Activated T-cell treated with anti-CD3 and anti-CD28 coated beads for 4 hours (primary cell): ENCODE measurements around the gene INPP5E.

ENCODE experiments used
- DNase-seq: peaks from one replicate; pipeline ENCODE4 v3.0.0-alpha.2; 2020

The INPP5E gene

DNA sequence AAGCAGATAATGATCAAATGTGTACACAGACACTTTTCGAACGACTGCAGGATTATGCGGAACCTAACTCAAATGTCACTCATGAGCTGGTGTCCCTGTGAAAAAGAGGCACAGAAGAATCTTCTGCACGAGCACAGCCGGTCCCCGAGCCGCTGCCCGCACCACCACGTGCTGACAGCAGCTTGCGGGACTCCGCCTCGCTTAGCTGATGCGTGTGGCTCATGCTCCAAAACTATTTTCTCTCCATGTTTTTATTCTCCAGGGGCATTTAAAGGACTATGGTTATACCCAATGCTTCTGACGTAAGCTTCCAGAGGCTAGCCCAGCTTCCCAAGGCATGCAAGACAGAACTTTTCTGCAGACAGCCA, 33.7 kb upstream of the INPP5E start:
- DNase-seq: no peak

DNA sequence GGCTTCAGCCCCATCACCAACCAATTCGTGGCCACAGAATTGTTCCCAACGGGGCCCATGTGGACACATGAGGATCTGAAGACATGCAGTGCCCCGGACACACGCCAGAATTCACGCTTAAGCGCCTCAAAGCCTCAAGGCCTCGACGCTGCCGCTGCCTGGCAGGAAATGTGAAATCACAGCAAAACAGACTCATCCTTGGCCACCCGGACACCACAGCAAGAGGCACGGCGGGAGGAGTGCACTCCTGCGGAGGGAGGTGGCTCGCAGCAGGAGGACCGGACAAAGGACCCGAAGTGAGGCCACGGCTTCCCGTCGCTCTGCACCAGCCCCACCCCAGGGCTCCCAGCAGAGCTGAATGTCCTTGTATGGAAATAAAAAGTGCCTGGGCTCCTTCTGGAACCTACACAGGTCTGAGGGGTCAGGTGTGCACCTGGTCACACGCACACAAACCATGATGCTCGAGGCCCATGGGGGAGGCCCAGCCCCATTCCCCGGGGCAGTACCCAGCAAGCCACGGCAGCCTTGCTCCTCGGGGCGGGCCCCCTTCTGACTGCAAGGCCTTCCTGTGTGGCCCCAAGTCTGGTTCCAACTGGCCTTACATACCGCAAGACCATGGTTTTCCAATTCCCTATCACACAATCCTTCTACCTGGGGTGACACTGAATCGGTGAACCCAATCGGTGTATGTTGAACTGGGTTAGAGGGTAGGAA, 33.2 kb upstream of the INPP5E start:
- no peak for DNase-seq

DNA sequence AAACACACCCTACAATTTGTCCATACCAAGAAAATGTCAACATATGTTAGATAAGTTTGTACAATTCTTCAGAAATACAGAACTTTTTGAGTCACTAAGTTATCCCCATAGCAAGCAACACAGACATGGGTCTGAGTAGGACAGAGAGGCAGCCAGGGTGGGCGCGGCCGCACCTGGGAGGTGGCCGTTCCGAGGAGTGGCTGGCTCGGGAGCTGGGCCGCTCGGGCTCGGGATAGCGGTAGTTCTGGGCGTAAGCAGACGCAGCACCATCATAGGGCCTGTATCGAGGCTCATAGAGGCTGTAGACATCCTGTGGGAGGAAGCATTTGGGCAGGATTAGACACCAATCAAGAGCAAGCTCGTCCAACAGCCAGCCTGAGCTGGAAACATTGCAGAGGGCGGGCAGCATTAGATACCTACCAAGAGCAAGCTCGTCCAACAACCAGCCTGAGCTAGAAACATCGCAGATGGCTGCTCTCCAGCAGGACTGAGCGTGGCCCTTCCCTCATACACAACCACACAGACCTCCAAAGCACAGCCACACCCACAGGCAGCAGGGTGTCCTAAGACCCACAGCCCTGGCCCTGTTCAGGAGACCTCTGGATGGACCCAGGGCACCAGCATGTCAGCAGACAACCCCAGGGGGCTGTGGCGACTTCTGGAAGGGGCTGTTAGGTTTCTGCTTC, 32.3 kb upstream of the INPP5E start:
- no peak for DNase-seq

DNA sequence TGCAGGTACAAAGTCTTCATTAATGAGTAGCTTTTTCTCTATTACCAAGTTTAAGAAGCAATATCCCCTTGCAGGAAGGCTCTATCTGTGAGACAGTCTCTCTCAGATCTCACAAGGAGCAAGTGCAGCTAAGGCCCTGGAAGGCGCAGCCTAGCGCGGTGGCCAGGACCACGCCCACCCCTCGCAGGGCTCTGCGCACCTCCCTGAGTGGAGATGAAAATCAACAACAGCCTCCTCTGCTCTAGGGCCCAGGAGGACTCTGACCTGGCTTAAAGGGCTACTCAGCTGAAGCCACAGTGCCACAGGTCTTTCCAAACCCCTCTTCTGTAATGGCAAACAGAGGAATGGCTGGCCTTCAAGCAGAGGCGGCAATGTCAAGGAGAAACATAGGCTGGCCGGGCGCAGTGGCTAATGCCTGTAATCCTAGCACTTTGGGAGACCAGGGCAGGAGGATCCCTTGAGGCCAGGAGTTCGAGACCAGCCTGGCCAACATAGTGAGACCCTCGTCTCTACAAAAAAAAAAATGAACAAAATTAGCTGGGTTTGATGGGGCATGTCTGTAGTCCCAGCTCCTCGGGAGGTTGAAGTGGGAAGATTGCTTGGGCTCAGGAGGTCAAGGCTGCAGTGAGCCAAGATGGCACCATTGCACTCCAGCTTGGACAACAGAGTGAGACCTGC, 31.3 kb upstream of the INPP5E start:
- no peak for DNase-seq

DNA sequence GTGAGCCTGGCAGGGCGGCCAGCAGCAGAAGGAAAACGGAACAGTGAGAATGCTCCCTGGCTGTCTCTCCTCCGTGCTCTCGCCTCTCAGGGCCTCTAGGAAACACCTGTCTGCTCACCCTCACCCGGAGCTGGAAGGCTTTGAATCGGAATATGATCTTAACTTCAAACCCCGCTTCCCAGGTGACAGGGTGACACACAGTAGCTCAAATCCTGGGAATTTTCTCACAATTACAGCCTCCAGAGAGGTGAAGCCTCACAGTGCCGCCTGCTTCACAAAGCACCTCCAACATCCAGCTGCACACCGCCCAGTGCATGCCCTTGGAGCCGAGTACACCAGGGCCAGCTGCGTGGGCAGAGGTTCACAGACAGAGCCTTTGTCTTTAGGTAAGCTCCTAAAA, 30.7 kb upstream of the INPP5E start:
- DNase-seq: no peak

DNA sequence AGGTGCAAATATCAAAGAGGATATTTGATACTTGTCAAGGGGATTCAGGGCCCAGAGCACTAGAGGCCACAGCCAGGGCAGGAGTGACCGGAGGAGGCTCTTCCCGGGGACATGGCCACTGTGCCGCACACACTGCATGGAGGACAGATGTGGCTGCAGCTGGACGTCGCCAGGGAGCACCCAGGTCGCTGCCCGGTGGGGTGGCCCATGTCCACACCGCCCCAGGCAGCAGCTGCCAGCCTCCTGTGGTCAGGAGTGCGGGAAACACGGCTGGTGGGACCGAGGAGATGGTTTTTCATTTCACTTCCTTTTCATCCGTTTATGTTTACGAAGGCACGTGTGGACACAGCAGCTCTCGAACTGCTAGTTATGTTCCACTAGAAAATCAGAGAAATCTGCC, 28.1 kb upstream of the INPP5E start:
- DNase-seq: no peak

DNA sequence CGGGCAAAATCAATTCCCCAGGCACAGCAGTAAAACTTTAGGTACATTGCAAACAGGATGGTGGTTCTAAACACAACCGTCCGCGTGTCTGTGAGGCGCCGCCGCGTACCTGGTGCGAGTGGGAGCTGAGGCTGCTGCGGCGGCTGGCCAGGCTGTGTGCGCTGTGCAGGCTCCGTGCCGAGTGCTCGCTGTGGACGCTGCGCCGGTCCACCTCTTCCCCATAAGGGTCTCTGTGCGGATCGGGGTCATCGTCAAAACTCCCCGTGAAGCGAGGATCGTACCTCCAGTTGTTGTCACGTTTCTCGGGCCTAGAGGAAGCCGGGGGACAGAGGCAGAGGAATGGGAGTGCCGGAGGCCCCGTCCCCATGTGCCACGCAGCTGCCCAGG, 26.5 kb upstream of the INPP5E start:
- DNase-seq: no peak

DNA sequence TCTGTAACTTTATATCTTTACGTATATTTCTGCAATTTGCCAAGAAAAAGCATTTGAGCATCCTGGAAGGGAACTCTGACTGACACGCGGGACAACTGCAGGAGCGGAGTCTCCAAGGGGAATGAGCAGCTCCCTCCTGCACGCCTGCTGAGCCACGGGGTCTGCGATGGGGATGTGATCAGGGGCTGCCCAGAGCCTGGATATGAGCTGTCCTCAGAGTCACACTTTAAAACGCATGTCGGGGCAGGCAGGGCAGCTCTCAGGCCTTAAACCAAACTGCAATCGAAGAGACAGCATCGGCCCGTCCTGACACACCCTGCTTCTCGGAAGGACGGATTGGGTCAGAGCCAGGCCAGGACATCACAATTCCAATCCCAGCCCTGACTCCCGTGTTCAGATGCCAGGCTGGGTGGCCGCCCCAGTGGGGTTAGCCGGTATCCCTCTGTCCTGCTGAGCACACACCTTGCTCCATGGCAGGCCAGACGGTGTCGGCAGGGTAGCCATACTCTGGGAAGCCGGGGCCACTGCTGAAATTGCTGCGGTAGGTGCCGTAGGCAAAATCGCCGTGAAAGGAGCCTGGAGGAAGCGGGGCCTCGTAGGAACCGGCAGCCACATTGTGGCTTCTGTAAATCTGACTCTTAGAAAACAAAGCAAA, 26.0 kb upstream of the INPP5E start:
- no peak for DNase-seq

DNA sequence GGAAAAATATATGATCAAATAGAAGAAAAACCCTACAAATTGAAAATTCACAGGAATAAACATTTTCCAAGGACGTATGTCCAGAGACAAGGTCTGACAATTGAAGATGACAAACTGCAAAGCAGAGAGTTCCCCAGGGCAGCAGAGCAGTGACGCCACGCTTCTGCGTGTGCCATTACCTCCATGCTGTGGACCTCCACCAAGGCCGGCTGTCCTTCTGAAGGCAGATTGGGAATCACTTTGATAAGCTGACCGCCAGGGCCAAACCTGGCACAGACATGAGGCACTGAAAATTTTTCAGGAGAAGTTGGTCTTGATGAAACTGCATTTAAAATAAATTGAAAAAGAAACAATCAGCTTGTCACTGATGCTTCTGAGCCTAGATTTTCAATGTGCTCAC, 24.6 kb upstream of the INPP5E start:
- DNase-seq: no peak

DNA sequence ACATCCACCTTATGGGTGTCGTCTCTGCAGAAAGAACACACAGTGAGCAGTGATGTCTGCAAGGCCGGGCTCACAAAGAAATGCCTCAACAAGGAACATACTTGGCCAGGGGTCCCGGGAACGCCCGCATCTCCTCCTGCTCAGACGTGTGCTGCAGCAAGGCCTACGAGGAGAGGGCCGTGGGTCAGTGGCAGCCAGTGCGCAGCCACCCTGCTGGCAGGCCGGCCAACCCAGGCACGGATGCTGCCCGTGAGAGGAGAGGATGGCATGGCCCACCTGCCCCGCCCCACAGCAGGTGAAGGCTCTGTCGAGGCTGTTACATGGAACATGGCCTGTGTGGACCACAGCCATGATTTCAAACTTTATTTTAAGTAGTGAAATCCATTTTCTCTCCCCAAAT, 23.9 kb upstream of the INPP5E start:
- DNase-seq: no peak

DNA sequence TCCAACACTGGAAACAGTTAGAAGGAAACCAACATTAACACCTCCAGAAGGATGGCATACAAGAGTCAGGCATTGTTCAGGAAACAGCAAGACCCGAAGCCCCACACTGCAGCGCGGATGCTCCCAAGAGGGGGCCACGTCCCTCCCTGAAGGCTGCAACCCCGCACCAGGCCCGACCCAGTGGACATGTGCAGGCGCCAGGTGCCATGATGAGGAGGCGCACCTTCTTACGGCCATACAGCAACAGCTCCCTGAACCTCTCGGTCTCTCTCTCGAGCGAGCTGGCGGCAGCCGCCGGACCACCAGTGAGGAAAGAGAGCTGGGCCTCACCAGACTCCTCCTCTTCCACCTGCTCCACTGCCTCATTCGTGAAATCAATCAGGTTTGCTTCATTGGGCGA, 23.0 kb upstream of the INPP5E start:
- no peak for DNase-seq

DNA sequence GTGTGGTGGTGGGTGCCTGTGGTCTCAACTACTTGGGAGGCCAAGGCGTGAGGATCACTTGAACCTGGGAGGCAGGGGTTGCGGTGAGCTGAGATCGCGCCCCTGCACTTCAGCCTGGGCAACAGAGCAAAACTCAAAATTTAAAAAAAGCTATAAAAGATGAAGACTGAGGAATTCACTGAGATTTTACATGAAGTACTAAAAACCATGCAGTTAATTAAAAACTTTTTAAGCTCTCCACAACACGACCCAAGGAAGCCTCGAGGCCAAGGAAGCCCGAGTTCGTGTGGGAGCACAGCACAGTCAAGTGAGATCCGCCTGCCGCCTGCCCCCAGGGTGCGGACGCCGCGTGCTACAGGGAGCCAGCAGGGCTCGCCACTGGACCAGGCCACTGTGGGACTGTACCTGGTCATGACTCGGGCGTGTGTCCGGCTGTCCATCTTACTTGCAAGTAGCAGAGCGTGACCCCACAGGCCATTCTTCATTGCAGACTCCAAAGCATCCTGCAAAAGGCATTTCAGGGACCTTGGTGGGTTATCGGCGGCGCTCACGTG, 21.2 kb upstream of the INPP5E start:
- DNase-seq: no peak

DNA sequence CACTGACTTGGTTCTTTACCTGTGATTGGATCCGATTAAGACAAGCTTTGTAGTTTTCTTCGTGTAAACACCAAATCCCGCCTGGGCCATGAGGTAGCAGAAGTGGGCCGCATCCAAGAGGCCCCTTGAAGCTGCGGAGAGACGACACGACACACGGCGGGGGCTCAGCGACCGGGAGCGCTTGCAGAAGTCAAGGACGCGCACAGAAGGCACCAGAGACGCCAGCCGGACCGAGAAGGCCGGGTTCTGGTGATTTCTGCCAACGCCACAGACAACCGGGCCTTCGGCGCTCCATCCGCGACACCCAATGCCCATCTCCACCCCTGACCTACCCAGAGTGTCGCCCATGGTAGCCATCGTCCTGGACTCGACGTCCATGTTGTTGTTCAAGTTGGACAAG, 19.8 kb upstream of the INPP5E start:
- no peak for DNase-seq

DNA sequence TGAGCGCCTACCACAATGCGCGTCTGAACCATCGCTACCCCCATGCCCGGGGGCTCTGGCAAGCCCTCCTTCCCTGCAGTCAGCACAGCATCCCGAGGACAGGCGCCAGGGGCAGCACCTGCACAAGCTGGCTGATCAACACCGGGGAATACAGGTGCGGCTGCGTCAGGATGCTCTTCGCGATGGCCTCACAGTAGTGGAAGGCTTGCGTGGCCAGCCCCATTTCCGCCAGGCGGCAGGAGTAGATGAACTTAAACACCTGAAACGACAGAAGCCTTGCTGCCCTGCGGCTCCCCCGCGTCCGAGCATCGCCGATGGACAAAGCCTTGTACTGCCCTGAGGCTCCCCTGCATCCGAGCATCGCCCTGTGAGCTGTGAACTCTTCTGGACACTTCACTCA, 17.7 kb upstream of the INPP5E start:
- no peak for DNase-seq

DNA sequence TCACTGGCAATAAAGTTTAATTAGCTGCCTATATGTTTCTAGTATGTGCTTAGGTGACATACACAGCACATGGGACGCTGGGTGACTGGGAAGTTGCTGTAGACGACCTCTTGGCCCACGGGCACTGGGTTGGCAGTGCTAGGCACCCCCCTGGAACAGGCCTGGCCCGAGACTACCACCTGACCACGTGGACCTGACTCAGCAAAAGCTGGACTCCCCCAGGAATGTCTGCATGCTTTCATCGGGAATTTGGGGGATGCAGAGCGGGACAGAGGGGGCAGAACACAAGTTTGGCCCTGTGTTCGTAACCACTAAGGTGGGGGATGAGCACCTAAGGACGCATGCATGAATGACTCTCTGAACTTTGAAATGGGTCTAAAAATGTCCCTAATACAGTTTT, 16.6 kb upstream of the INPP5E start:
- DNase-seq: no peak

DNA sequence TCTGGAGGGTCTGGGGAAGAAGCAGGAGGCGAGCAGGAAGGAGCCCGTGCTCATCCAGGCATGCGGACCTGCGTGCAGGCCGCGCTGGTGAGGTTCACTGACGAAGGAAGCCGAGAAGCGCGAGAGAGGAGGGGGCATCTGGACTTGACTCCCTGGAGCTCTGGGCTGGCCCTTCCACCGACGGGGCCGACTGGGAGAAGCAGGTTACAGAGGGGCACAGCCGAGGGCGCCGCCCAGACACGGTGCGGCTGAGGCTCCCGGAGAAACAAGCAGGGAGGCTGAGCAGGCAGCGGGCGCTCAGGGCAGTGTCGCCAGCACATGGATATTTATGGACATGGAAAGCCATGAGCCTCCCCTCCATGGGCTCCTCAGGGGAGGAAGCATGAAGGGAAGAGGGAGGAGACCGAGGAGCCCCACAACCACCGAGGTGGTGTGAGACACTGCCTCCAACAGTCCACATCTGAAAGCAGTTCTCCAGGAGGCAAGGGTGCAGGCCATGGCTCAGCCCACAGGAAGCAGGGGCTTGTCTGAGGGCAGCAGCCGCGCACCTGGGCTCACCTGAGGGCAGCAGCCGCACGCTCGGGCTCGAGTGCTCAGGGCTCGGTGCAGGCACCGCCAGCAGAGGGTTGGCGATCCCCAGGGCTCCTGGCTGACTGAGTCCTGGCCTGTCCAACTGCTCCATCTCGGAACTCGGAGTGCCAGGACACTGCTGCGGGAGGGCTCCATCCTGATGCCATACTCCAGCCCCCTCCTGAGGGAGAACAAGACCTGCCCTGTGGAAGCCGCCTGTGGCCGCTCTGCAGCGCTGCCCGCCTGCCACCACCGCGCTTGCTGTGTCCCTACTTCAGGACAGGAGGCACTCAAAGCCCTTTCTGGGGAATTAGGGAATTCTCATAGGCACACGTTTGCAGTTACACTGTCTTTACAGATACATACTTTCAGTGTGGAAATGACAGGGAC, 15.7 kb upstream of the INPP5E start:
- no peak for DNase-seq

DNA sequence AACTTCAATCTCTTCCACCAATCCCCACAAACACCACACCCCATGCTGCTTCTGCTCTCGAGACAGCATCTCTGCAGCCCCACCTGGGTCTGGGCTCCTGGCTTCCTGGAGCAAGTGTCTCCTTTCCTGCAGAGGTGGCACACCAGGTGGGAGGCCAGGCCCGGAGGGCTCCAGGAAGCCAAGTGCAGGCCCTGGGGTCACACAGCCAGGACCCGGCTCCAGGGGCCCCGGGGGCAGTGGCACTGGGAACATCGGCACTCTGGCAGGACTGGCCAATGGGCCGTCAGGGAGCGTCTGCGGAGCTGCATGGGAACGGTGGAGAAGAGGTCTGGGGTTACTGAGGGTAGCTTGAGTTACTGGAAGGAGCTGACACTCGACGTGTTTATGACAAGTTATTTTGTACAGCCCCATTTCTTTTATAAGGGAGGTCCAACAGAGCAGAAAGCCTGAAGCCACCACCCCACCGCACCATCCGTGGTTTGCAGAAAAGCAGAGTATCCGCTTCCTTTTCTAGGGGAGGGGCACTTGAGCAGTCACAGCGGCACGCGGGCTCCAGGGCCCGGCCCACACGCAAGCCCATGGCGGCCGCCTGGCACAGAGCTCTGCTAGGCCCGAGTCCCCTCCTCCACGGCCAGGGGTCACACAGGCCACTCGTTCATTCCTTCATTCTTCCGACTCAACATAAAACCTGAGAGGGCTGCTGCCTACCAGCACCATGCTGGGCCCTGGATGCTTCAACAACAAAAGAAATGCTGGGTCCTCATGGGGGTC, 14.6 kb upstream of the INPP5E start:
- DNase-seq: no peak

DNA sequence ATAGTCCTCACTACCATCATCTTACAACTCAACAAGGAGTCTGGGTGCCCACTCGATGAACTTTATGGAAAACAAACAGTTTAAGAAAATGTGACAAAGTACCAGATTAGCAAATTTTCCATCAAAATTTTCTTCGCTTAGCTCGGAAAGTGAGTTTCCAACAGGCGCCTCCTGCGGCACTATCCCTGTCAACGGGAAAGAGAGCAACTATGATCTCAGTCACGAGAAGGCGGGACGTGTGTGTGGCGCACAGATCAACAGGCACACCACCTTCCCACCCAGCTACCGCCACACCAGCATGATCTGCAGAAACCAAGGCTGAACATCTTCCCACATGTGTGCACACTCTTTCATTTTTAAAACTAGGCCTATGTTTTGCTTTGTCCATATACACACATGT, 13.7 kb upstream of the INPP5E start:
- DNase-seq: no peak

DNA sequence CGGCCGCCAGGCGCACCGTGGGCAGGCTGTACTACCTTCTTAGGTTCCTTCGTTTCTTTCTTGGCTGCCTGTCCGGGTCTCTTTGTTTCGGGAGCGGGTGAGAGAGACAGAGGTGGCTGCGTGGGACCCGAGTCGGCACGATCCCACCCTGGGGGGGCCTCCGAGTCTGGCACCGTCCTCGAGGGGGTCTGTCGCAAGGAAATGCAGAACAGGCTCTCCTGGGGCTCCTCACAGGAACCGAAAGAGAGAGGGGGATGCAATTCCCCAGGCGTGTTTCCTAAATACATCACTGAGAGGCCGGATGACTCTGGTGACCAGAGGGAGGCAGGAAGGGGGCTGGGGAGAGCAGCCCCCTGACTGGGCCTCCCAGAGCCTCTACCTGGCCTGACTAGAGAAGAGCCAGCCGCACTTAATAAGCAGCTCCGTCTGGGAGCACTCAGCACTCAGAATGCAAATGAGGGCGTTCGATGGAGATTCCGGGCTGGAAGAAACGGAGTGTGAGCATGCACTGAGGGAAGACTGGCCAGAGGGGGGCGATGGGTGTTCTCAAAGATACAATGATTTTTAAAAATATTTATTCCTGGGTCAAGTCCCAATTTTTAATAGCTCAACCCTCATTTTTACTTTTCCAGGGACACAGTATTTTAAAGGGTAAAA, 11.7 kb upstream of the INPP5E start:
- DNase-seq: no peak

DNA sequence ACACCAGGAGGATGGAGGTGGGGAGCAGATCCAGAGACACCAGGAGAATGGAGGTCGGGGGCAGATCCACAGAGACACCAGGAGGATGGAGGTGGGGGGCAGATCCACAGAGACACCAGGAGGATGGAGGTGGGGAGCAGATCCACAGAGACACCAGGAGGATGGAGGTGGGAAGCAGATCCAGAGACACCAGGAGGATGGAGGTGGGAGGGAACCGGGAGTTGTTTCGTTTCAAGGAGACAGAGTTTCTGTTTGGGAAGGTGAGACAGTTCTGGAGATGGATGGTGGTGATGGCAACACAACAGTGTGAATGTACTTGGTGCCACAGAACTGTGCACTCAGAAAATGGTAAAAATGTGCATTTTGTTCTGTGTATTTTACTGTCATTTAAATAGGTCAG, 9.0 kb upstream of the INPP5E start:
- no peak for DNase-seq

DNA sequence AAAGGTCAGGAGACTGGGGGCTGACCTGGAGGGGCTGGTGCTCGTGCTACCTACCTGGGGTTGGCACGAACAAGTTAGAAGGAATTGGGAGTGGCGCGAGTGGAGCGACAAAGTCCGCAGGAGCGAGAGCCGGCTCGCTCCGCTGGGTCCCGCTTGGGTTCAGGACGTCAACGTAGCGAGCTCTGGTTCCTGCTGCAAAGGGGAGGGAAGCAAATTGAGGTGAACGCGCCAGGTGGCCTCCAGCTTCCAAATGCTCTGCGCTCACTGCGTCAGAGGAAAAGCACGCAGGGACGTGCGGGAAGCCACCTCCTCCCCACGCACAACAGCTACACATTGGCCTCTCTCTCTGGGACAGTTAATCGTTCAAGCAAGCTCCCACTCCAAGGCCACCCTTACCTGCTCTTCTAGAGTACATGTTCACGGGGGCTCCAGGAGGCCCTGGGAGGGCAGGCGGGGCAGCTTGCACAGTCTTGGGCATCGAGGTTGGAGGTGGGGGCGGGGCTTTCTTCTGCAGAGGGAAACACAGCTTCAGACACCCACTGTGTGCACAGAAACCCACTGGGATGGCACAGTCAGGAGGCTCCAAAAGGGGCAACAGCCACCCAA, 7.6 kb upstream of the INPP5E start:
- no peak for DNase-seq
